ENCODE data around the gene UPK2.
A peak's percentile ranks its signal among the peaks of the same experiment; 100 is the strongest.
"Not testable (repeated sequence)": the region's sequence is repeated elsewhere in the genome, so short reads cannot be mapped to it uniquely, and the experiment has no call there.

UPK2 gene

DNA sequence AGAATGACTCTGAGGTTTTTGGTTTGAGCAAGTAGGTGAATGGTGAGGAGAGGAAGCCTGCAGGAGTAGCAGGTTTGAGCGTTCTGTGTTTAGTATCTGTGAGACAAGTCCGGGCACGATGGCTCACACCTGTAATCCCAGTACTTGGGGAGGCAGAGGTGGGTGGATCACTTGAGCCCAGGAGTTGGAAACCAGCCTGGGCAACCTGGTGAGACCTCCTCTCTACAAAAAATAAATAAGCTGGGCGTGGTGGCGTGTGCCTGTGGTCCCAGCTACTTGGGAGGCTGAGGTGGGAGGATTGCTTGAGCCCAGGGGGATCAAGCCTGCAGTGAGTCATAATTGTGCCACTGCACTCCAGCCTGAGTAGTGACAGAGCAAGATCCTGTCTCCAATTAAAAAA is 32.2 kb downstream of the UPK2 start:
- Histone ChIP-seq H3K4me3 (ENCODE audit: low read length) (no peak overlapping the region), H3K9ac (ENCODE audit: low read length) (no peak overlapping the region), H3K4me1 (ENCODE audit: control insufficient read depth, insufficient read depth, low read length) (no peaks in the 10 kb centered on the region), H3K27me3 (ENCODE audit: control insufficient read depth, insufficient read depth, low read length) (no peaks in the 10 kb centered on the region), H3K9me3 (ENCODE audit: control insufficient read depth, low read length) (no peaks in the 10 kb centered on the region), H3K36me3 (ENCODE audit: control insufficient read depth, insufficient read depth, low read length) (no peaks in the 10 kb centered on the region)

DNA sequence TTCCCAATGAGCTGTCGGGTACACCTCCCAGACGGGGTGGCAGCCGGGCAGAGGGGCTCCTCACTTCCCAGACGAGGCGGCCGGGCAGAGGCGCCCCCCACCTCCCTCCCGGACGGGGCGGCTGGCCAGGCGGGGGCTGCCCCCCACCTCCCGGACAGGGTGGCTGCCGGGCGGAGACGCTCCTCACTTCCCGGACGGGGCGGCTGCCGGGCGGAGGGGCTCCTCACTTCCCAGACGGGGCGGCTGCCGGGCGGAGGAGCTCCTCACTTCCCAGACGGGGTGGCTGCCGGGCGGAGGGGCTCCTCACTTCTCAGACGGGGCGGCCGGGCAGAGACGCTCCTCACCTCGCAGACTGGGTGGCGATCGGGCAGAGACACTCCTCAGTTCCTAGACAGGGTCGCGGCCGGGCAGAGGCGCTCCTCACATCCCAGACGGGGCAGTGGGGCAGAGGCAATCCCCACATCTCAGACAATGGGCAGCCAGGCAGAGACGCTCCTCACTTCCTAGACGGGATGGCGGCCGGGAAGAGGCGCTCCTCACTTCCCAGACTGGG is 35.5 kb downstream of the UPK2 start:
- H3K9me3 ChIP-seq (ENCODE audit: control insufficient read depth, low read length); H3K9ac ChIP-seq (ENCODE audit: low read length); H3K36me3 ChIP-seq (ENCODE audit: control insufficient read depth, insufficient read depth, low read length); H3K4me1 ChIP-seq (ENCODE audit: control insufficient read depth, insufficient read depth, low read length); H3K4me3 ChIP-seq (ENCODE audit: low read length); H3K27me3 ChIP-seq (ENCODE audit: control insufficient read depth, insufficient read depth, low read length): not testable (repeated sequence)

DNA sequence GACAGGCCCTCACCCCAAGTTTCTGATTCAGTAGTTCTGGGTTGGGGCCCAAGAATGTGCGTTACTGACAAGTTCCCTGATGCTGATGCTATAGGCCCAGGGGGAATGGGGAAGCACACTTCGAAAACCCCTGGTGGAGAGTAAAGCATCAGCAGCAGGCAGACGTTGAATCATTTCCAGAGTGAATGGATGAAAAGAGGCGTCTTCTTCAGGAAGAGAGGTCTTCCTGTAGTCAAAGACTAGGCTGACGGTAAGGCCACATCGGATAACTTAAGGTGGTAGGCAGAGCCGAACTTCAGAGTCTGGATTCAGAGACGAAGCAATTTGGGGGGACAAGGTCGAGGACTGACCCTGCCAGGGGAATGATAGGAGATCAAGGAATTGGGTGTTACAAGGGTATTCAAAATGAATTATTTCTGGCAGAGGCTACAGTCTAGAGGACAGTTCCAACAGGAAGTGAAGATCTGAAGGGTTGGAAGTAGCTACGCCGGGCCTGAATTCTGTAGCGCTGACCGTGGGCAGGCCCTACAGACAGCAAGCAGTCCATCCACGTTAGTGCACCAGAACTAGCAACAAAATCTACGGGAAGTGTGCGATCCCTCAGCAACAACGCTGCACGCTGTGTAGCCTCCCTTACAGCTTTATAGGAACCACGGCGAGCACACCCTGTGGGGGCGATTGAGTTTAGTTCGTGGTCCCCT is 41.0 kb downstream of the UPK2 start:
- Histone ChIP-seq H3K4me3 (ENCODE audit: low read length) (peak overlapping the region; percentile 64), H3K27me3 (ENCODE audit: control insufficient read depth, insufficient read depth, low read length) (no peaks in the 10 kb centered on the region), H3K4me1 (ENCODE audit: control insufficient read depth, insufficient read depth, low read length) (peaks cover 9% of the 10 kb centered on the region), H3K9me3 (ENCODE audit: control insufficient read depth, low read length) (no peaks in the 10 kb centered on the region), H3K9ac (ENCODE audit: low read length) (peak overlapping the region; percentile 58), H3K36me3 (ENCODE audit: control insufficient read depth, insufficient read depth, low read length) (no peaks in the 10 kb centered on the region)

DNA sequence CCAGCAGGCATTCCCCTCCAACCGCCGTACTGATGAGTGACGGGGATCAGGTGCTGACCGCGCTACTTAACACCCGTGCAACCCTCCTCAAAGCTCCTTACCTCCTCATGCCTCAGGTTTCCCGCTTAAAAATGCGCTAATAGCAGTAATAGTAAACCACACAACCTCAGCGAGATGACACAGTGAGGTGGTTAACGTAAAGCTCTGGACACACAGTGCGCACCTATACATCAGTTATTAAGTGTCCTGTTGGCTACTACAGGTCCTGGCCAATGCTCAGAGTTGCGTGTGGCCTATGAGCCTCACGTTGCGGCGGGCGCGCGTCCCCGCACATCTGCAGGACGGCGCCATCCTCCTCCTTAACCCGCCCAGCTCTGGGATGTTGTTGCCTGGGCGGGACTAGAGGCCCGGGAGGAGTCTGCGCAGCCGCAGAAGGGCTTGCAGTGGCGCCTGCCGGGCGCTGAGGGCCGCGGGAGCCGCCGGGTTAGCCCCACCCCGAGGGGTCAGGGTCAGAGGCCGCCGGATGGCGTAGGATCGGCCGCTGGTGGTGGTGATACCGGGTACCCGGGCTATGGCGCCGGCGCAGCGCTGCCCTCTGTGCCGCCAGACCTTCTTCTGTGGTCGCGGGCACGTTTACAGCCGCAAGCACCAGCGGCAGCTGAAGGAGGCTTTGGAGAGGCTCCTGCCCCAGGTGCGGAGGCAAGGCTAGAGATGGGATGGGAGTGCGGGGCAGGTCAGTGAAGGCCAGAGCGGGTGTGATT is 41.7 kb downstream of the UPK2 start, which contains the start of gene CENATAC:
CENATAC (plus strand) TSS at position 512 of the 761 bp plus-strand sequence; CDS start at position 572, 60 bp downstream.
- Histone ChIP-seq H3K36me3 (ENCODE audit: control insufficient read depth, insufficient read depth, low read length) (no peaks in the 10 kb centered on the region), H3K4me1 (ENCODE audit: control insufficient read depth, insufficient read depth, low read length) (peaks cover 9% of the 10 kb centered on the region), H3K27me3 (ENCODE audit: control insufficient read depth, insufficient read depth, low read length) (no peaks in the 10 kb centered on the region), H3K9me3 (ENCODE audit: control insufficient read depth, low read length) (no peaks in the 10 kb centered on the region), H3K4me3 (ENCODE audit: low read length) (peak within 1 kb of the TSS; percentile 64), H3K9ac (ENCODE audit: low read length) (peak within 1 kb of the TSS; percentile 58)

DNA sequence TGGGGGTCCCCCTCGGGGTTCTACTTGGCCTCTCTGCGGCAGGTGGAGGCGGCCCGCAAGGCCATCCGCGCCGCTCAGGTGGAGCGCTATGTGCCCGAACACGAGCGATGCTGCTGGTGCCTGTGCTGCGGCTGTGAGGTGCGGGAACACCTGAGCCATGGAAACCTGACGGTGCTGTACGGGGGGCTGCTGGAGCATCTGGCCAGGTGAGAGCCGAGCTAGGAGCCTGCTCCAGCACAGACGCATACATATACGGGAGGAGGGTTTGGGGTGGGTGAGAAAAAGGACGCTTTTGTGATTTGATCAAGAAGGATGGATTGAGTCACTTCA is 42.3 kb downstream of the UPK2 start:
- H3K4me1 ChIP-seq (ENCODE audit: control insufficient read depth, insufficient read depth, low read length), result peaks cover 9% of the 10 kb centered on the region
- no peaks in the 10 kb centered on the region for H3K27me3 ChIP-seq (ENCODE audit: control insufficient read depth, insufficient read depth, low read length)
- H3K4me3 ChIP-seq (ENCODE audit: low read length), result peak overlapping the region; percentile 64
- peak overlapping the region; percentile 58 for H3K9ac ChIP-seq (ENCODE audit: low read length)
- H3K9me3 ChIP-seq (ENCODE audit: control insufficient read depth, low read length), result no peaks in the 10 kb centered on the region
- H3K36me3 ChIP-seq (ENCODE audit: control insufficient read depth, insufficient read depth, low read length), result no peaks in the 10 kb centered on the region

DNA sequence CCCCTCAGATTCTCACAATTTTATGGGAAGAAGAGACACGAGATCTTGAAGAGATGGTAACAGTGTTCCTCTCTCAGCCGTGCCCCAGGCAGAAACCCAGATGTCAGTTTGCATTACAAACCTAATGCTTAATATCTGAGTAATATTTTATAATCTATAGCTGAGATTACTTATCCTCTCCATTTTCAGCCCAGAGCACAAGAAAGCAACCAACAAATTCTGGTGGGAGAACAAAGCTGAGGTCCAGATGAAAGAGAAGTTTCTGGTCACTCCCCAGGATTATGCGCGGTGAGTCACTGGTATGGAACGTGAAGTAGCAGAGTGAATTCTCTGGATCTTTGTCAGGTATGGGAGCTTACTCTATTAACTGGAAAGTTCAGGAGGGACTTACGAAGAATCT is 42.7 kb downstream of the UPK2 start:
- H3K27me3 ChIP-seq (ENCODE audit: control insufficient read depth, insufficient read depth, low read length), result no peaks in the 10 kb centered on the region
- peak overlapping the region; percentile 64 for H3K4me3 ChIP-seq (ENCODE audit: low read length)
- H3K36me3 ChIP-seq (ENCODE audit: control insufficient read depth, insufficient read depth, low read length), result no peaks in the 10 kb centered on the region
- peak overlapping the region; percentile 58 for H3K9ac ChIP-seq (ENCODE audit: low read length)
- peaks cover 9% of the 10 kb centered on the region for H3K4me1 ChIP-seq (ENCODE audit: control insufficient read depth, insufficient read depth, low read length)
- no peaks in the 10 kb centered on the region for H3K9me3 ChIP-seq (ENCODE audit: control insufficient read depth, low read length)

DNA sequence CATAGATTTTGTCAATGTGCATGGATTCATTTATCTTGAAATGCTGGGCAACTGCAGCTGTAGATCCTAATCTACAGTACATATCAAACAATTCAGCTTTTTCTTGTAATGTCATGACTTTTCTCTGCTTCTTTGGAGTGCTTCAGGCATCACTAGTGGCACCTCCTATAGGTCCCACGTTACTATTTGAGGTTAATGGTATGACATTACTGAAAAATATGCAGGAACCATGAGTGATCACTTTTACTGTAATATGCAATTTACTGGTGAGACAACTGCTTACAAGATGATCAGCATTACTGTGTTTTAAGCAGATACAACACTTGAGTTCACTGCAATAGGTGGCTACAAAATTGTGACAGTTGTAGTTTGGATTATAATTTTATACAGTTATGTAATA is 44.8 kb downstream of the UPK2 start:
- Histone ChIP-seq H3K9ac (ENCODE audit: low read length) (no peak overlapping the region), H3K27me3 (ENCODE audit: control insufficient read depth, insufficient read depth, low read length) (no peaks in the 10 kb centered on the region), H3K36me3 (ENCODE audit: control insufficient read depth, insufficient read depth, low read length) (no peaks in the 10 kb centered on the region), H3K4me1 (ENCODE audit: control insufficient read depth, insufficient read depth, low read length) (peaks cover 9% of the 10 kb centered on the region), H3K4me3 (ENCODE audit: low read length) (no peak overlapping the region), H3K9me3 (ENCODE audit: control insufficient read depth, low read length) (no peaks in the 10 kb centered on the region)

DNA sequence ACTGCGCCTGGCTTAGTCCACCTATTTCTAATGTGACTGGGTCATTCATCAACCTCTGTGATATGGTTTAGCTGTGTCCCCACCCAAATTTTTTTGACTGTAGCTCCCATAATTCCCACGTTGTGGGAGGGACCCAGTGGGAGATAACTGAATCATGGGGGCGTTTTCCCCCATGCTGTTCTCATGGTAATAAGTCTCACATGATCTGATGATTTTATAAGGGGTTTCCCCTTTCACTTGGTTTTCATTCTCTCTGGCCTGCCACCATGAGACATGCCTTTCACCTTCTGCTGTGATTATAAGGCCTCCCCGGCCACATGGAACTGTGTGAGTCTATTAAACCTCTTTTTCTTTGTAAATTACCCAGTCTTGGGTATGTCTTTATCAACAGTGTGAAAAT is 50.6 kb downstream of the UPK2 start:
- H3K27me3 ChIP-seq (ENCODE audit: control insufficient read depth, insufficient read depth, low read length), result no peaks in the 10 kb centered on the region
- H3K36me3 ChIP-seq (ENCODE audit: control insufficient read depth, insufficient read depth, low read length), result peaks cover 4% of the 10 kb centered on the region
- H3K9me3 ChIP-seq (ENCODE audit: control insufficient read depth, low read length), result no peaks in the 10 kb centered on the region
- no peak overlapping the region for H3K4me3 ChIP-seq (ENCODE audit: low read length)
- no peaks in the 10 kb centered on the region for H3K4me1 ChIP-seq (ENCODE audit: control insufficient read depth, insufficient read depth, low read length)
- no peak overlapping the region for H3K9ac ChIP-seq (ENCODE audit: low read length)

Measured in mucosa of stomach (tissue), 1 donor.